SJCRH30 (cell line): ENCODE results near the gene PTPRK. TPM values are rescaled to one million over a fixed set of nuclear protein-coding genes. Genes with fewer than 3 reads are reported as not detected.

Experiments used
- DNase-seq, 2 experiments: peaks; one replicate each; pipeline ENCODE4 v3.0.0-alpha.2; 2015 to 2020
- H3K27ac ChIP-seq: fragments of 250-450 bp; sonication (Bioruptor Pico); 2 replicates; pipeline ENCODE4 v1.5.1; 2020; ENCODE audit warnings: mild to moderate bottlenecking, moderate library complexity
- H3K27me3 ChIP-seq: fragments of 250-450 bp; sonication (Bioruptor Pico); 2 replicates; pipeline ENCODE4 v1.5.1; 2020; ENCODE audit warnings: mild to moderate bottlenecking, moderate library complexity
- H3K36me3 ChIP-seq: fragments of 250-450 bp; sonication (Bioruptor Pico); 2 replicates; pipeline ENCODE4 v1.5.1; 2020; ENCODE audit warnings: mild to moderate bottlenecking, moderate library complexity
- H3K4me1 ChIP-seq: fragments of 250-450 bp; sonication (Bioruptor Pico); 2 replicates; pipeline ENCODE4 v1.5.1; 2020; ENCODE audit warnings: mild to moderate bottlenecking, moderate library complexity
- H3K4me3 ChIP-seq: fragments of 250-450 bp; sonication (Bioruptor Pico); 2 replicates; pipeline ENCODE4 v1.5.1; 2020; ENCODE audit warnings: mild to moderate bottlenecking, moderate library complexity
- H3K9me3 ChIP-seq: fragments of 250-450 bp; sonication (Bioruptor Pico); replicated peaks from 2 replicates; pipeline ENCODE4 v1.5.1; 2020; ENCODE audit warnings: mild to moderate bottlenecking, moderate library complexity
- total RNA-seq: library from RNA; depleted of rRNA; stranded (reverse); fragments of >200 nt; shearing (Covaris generic); gene quantifications from 2 replicates; pipeline ENCODE4 v1.2.3, GENCODE V29; 2014

The PTPRK gene
- total RNA-seq, 1 experiment from 2014 or later: 31.4 TPM

- no peak for DNase-seq
- Histone ChIP-seq H3K27me3 (no peaks in the 10 kb centered on the region), H3K36me3 (no peaks in the 10 kb centered on the region), H3K4me3 (no peak overlapping the region), H3K4me1 (peaks cover 8% of the 10 kb centered on the region; the same call in 1 of the 2 replicates), H3K27ac (no peak overlapping the region), H3K9me3 (no peaks in the 10 kb centered on the region)
These were observed 406.2 kb downstream of the PTPRK start for GRCh38 chr6:128114164-128114563.

- Histone ChIP-seq H3K27ac (no peak overlapping the region), H3K4me1 (no peaks in the 10 kb centered on the region), H3K4me3 (no peak overlapping the region), H3K27me3 (no peaks in the 10 kb centered on the region), H3K9me3 (no peaks in the 10 kb centered on the region), H3K36me3 (no peaks in the 10 kb centered on the region)
- peak in 1 of 2 experiments; percentile 5 for DNase-seq
These were observed 407.9 kb downstream of the PTPRK start for GRCh38 chr6:128112494-128112893.

- Histone ChIP-seq H3K9me3 (no peaks in the 10 kb centered on the region), H3K27ac (no peak overlapping the region), H3K27me3 (no peaks in the 10 kb centered on the region), H3K36me3 (no peaks in the 10 kb centered on the region), H3K4me3 (no peak overlapping the region), H3K4me1 (no peaks in the 10 kb centered on the region)
- DNase-seq: no peak
These were observed 409.3 kb downstream of the PTPRK start for GRCh38 chr6:128111096-128111495.

GRCh38 chr6:128107682-128108081 lies 412.7 kb downstream of the PTPRK start:
- Histone ChIP-seq H3K36me3 (no peaks in the 10 kb centered on the region), H3K4me1 (no peaks in the 10 kb centered on the region), H3K9me3 (no peaks in the 10 kb centered on the region), H3K27me3 (no peaks in the 10 kb centered on the region), H3K27ac (no peak overlapping the region), H3K4me3 (no peak overlapping the region)
- DNase-seq: no peak

GRCh38 chr6:128099571-128100197 lies 420.7 kb downstream of the PTPRK start:
- H3K36me3 ChIP-seq: no peaks in the 10 kb centered on the region
- H3K4me3 ChIP-seq: no peak overlapping the region
- no peaks in the 10 kb centered on the region for H3K4me1 ChIP-seq
- no peaks in the 10 kb centered on the region for H3K27me3 ChIP-seq
- H3K9me3 ChIP-seq: no peaks in the 10 kb centered on the region
- DNase-seq: no peak
- no peak overlapping the region for H3K27ac ChIP-seq

GRCh38 chr6:128098000-128098581 lies 422.3 kb downstream of the PTPRK start:
- Histone ChIP-seq H3K9me3 (no peaks in the 10 kb centered on the region), H3K27ac (no peak overlapping the region), H3K27me3 (no peaks in the 10 kb centered on the region), H3K4me1 (no peaks in the 10 kb centered on the region), H3K36me3 (no peaks in the 10 kb centered on the region), H3K4me3 (no peak overlapping the region)
- DNase-seq: peak in 1 of 2 experiments; percentile 8

GRCh38 chr6:128097009-128097408 lies 423.4 kb downstream of the PTPRK start:
- DNase-seq: no peak
- no peak overlapping the region for H3K27ac ChIP-seq
- H3K4me3 ChIP-seq: no peak overlapping the region
- no peaks in the 10 kb centered on the region for H3K27me3 ChIP-seq
- no peaks in the 10 kb centered on the region for H3K36me3 ChIP-seq
- no peaks in the 10 kb centered on the region for H3K9me3 ChIP-seq
- H3K4me1 ChIP-seq: no peaks in the 10 kb centered on the region

GRCh38 chr6:128095362-128095761 lies 425.0 kb downstream of the PTPRK start:
- Histone ChIP-seq H3K36me3 (no peaks in the 10 kb centered on the region), H3K9me3 (no peaks in the 10 kb centered on the region), H3K27me3 (no peaks in the 10 kb centered on the region), H3K4me3 (no peak overlapping the region), H3K4me1 (no peaks in the 10 kb centered on the region), H3K27ac (no peak overlapping the region)
- no peak for DNase-seq

GRCh38 chr6:128079021-128079420 lies 441.4 kb downstream of the PTPRK start:
- Histone ChIP-seq H3K36me3 (no peaks in the 10 kb centered on the region; the same call in 1 of the 2 replicates), H3K9me3 (no peaks in the 10 kb centered on the region), H3K4me3 (no peak overlapping the region), H3K27me3 (no peaks in the 10 kb centered on the region), H3K27ac (no peak overlapping the region), H3K4me1 (no peaks in the 10 kb centered on the region)
- no peak for DNase-seq

- Histone ChIP-seq H3K4me3 (no peak overlapping the region), H3K36me3 (no peaks in the 10 kb centered on the region; the same call in 1 of the 2 replicates), H3K27me3 (no peaks in the 10 kb centered on the region), H3K27ac (no peak overlapping the region), H3K9me3 (no peaks in the 10 kb centered on the region), H3K4me1 (no peaks in the 10 kb centered on the region)
- no peak for DNase-seq
These were observed 442.1 kb downstream of the PTPRK start for GRCh38 chr6:128078276-128078675.

GRCh38 chr6:128076843-128077242 lies 443.6 kb downstream of the PTPRK start:
- Histone ChIP-seq H3K27ac (no peak overlapping the region), H3K27me3 (no peaks in the 10 kb centered on the region), H3K4me1 (no peaks in the 10 kb centered on the region), H3K4me3 (no peak overlapping the region), H3K36me3 (no peaks in the 10 kb centered on the region; the same call in 1 of the 2 replicates), H3K9me3 (no peaks in the 10 kb centered on the region)
- no peak for DNase-seq

- Histone ChIP-seq H3K36me3 (no peaks in the 10 kb centered on the region; the same call in 1 of the 2 replicates), H3K4me3 (no peak overlapping the region), H3K4me1 (no peaks in the 10 kb centered on the region), H3K9me3 (no peaks in the 10 kb centered on the region), H3K27me3 (no peaks in the 10 kb centered on the region), H3K27ac (no peak overlapping the region)
- no peak for DNase-seq
These were observed 445.8 kb downstream of the PTPRK start for GRCh38 chr6:128074567-128074966.

GRCh38 chr6:128073389-128073788 lies 447.0 kb downstream of the PTPRK start:
- Histone ChIP-seq H3K4me3 (no peak overlapping the region), H3K4me1 (no peaks in the 10 kb centered on the region), H3K36me3 (no peaks in the 10 kb centered on the region; the same call in 1 of the 2 replicates), H3K27me3 (no peaks in the 10 kb centered on the region), H3K27ac (no peak overlapping the region), H3K9me3 (no peaks in the 10 kb centered on the region)
- DNase-seq: no peak

- H3K27ac ChIP-seq: no peak overlapping the region
- H3K9me3 ChIP-seq: no peaks in the 10 kb centered on the region
- no peak for DNase-seq
- no peaks in the 10 kb centered on the region for H3K36me3 ChIP-seq
- H3K27me3 ChIP-seq: no peaks in the 10 kb centered on the region
- no peaks in the 10 kb centered on the region for H3K4me1 ChIP-seq
- no peak overlapping the region for H3K4me3 ChIP-seq
These were observed 449.2 kb downstream of the PTPRK start for GRCh38 chr6:128071212-128071611.

GRCh38 chr6:128070406-128070805 lies 450.0 kb downstream of the PTPRK start:
- Histone ChIP-seq H3K4me1 (no peaks in the 10 kb centered on the region), H3K27ac (no peak overlapping the region), H3K9me3 (no peaks in the 10 kb centered on the region), H3K36me3 (no peaks in the 10 kb centered on the region), H3K4me3 (no peak overlapping the region), H3K27me3 (no peaks in the 10 kb centered on the region)
- no peak for DNase-seq

GRCh38 chr6:128069188-128069587 lies 451.2 kb downstream of the PTPRK start:
- H3K9me3 ChIP-seq: no peaks in the 10 kb centered on the region
- H3K27ac ChIP-seq: no peak overlapping the region
- no peak for DNase-seq

More at GRCh38 chr6:128069188-128069587, 451.2 kb downstream of the PTPRK start:
- Histone ChIP-seq H3K27me3 (no peaks in the 10 kb centered on the region), H3K4me3 (no peak overlapping the region), H3K4me1 (no peaks in the 10 kb centered on the region), H3K36me3 (no peaks in the 10 kb centered on the region)
